NCI-H446 treated with DMSO at 0.1 percent for 48 hours (cell line): ENCODE data around the gene FBXO48.
A peak's percentile ranks its signal among the peaks of the same experiment; 100 is the strongest.
"Not testable (repeated sequence)": the region's sequence is repeated elsewhere in the genome, so short reads cannot be mapped to it uniquely, and the experiment has no call there.

Experiments
- DNase-seq: peaks from one replicate; lab custom pipeline; 2025; lab: John Stamatoyannopoulos, UW

Gene FBXO48

GRCh38 chr2:68471385-68471784, 4.3 kb upstream of the FBXO48 start:
- DNase-seq = no peak

- DNase-seq = no peak
Observed at GRCh38 chr2:68469935-68470334, 2.8 kb upstream of the FBXO48 start.

- DNase-seq = no peak
Observed at GRCh38 chr2:68468801-68469200, 1.7 kb upstream of the FBXO48 start.

- no peak for DNase-seq
Observed at GRCh38 chr2:68466778-68467076, 367 bp downstream of the FBXO48 start.

DNA sequence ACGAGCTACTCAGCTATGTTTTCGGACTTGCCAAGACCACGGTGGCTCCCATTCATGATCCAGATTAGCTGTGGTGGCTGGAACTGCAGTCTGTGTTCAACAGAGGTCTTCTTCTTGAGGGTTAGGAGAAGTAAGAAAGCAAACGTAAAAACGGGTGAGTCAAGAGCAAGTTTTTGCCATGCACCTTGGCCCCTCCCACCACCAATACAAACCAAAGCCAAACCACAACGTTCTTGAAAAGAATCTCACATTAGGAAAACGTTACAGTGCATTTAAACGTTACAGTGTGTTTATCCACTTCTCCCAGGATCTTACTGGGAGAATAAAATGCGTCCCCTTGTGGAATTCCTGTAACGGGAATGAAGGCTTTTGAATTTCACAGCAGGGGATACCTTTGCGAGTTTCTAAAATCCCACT, 725 bp downstream of the FBXO48 start:
- DNase-seq = no peak

DNA sequence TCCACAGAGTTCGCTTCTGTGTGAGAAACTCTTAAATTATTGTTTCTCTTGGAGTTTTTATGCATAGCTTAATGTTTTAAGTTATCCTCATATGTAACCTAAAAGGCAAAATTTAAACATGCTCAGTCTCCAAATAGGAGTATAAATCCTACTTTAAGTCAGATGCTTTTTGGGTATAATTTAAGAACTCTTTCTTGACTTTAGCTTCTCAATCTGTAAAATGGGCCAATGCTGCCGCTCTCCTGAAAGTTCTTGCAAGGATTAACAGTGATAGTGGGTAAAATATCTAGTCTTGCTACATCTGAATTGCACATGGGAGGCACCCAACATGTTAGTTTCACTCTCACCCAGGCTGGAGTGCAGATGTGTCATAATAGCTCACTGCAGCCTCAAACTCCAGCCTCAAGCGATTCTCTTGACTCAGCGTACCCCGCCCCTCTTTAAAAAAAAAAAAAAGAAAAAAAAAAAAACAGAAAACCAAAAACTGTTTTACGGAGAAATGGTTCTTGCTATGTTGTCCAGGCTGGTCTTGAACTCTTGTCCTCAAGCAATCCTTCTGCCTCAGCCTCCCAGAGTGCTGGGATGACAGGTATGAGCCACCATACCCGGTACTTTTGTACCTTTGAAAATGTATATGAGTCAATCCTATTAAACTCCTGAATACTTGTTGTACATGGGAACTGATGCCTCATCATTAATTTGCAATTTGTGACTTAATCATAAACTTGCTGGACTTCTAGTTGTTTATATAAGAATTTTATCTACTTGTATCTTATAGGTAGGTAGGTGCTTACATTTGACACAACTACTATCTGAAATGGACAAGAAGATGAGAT, 1.8 kb downstream of the FBXO48 start:
- no peak for DNase-seq

DNA sequence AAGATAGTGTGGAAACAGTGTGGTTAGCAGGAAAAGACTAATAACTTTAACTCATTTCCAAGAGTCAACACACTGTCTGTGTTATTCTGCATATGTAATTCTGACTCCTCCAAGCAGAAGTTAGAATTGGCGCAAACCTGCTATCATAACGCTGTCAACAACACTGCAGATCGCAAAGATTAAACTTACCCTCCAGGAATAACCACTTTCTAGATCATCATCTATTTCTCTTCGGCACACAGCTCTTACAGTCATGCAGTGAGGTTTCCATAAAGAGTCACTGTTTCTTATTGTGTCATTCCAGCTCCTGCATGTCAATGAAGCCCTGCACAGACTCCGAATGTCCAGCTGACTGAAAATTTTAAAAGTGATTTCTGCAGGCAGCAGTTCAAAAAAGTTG, 2.4 kb downstream of the FBXO48 start:
- no peak for DNase-seq

GRCh38 chr2:68463287-68463877, 3.7 kb downstream of the FBXO48 start:
- DNase-seq = peak; percentile 11

- no peak for DNase-seq
Observed at GRCh38 chr2:68458981-68459380, 8.1 kb downstream of the FBXO48 start.

DNA sequence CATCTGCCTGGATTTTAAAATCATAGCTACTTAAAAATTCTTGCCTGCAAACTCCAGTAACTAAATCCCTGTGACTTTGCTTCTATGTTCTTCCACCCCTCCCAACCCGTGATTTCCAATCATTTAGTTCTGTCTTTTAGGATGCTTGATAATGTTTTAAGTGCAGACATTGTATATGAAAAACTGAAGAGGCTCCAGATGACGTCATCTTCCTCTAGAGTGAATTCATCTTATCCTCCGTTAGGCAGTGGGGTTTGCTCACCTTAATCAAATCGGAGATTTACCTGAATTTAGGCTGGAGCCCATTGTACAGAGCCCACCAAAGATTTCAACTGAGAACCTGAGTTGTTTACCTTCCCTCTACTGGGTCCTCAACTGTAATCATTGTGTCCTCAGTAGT, 10.9 kb downstream of the FBXO48 start:
- no peak for DNase-seq

DNA sequence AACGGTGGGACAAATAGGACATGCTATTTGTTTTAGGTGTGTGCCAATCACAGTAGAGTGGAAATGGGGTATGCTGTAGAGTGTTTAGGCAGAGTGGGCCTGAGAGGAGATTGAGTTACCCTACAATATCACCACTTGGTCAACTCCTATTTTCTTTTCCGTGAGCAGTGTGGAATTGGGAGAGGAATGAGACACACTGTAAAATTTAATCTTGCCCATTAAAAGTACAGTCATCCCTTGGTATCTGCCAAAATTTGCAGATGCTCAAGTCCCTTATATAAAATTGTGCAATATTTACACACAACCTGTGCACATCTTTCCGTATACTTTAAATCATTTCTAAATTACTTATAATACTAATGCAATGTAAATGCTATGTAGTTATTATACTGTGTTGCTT, 12.4 kb downstream of the FBXO48 start:
- DNase-seq = no peak

- no peak for DNase-seq
Observed at GRCh38 chr2:68453761-68454360, 13.2 kb downstream of the FBXO48 start.

GRCh38 chr2:68452158-68452900, 14.8 kb downstream of the FBXO48 start:
- no peak for DNase-seq

GRCh38 chr2:68448671-68449653, 18.1 kb downstream of the FBXO48 start:
- DNase-seq = no peak

DNA sequence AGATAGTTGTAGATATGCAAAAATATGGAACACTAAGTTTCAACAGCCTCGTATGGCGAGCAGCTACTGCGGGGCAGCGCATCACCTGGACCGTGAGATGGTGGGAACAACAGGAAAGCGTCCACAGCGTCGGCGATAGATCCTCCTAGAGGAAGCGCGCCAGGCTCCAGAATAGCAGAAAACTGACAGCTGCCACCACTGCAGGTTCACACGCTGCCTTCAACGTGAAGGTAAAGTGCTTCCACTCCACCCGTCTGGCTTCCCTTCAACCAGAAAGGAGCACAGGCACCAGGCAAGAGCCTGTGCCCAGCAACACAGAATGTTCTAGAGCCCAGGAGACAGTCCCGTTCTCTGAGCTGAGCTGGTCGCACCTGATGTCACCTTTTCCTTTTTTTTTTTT, 20.0 kb downstream of the FBXO48 start:
- DNase-seq = no peak

DNA sequence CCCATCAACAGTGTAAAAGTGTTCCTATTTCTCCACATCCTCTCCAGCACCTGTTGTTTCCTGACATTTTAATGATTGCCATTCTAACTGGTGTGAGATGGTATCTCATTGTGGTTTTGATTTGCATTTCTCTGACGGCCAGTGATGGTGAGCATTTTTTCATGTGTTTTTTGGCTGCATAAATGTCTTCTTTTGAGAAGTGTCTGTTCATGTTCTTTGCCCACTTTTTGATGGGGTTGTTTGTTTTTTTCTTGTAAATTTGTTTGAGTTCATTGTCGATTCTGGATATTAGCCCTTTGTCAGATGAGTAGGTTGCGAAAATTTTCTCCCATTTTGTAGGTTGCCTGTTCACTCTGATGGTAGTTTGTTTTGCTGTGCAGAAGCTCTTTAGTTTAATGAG, 20.7 kb downstream of the FBXO48 start:
- DNase-seq = not testable (repeated sequence)

DNA sequence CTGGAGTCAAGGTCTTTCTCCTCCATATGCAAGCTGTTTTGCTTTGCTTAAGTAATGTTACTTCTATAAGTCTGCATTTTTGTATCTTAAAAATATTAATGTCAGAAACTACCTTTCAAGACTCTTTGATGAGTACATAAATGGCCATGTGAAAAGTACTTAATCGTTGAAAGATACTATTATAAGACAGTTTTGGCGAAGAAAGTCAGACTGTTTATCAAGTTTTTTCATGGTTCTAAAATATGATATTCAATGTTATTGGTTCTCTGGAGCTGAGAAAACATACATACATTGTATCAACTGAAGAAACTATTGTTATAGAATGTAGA, 25.1 kb downstream of the FBXO48 start:
- no peak for DNase-seq

DNA sequence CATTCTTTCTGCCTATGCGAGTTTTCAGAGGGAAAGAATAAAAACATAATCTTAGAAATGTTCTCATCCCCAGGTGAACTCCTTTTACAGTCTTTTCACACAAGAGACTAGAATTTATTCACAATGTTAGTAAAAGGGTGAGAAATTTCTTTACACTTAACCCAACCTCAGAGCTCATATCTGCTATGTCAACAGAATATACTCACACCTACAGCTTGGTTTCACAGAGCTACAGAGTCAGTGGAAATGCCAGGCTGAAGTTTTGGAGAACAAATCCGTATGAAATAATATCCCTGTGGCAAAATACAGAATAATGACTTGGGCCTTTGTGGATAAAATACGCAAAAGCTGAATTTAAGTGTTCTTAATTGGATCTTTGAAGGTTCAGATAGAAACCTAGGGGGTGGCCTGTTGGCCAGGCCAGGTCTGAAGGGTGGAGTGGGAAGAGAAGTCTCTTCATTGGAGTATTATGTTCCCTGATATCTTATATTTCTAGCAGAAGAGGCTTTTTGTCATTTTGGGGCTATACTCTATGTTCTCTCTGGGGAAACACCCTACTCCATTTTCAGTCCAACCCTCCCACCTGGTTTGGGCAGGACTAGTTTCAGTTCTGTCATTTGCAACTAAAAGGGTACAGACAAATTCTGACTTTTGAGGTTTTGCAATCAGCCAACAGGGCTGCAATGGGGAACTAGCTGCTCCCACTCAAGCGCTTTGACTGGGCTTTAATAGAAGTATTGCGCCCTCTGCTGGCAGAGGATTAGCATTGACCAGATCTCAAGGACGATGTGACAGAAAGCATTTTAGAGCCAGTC, 25.7 kb downstream of the FBXO48 start:
- peak; percentile 61 for DNase-seq

GRCh38 chr2:68438455-68439303, 28.4 kb downstream of the FBXO48 start:
- DNase-seq = no peak

- no peak for DNase-seq
Observed at GRCh38 chr2:68436270-68436669, 30.8 kb downstream of the FBXO48 start.
